ENCODE measurements around the gene SCAP. TPM values are rescaled to one million over a fixed set of nuclear protein-coding genes. Genes with fewer than 3 reads are reported as not detected.

Gene SCAP
- total RNA-seq, 1 donor from 2014 or later = 84.7 TPM

DNA sequence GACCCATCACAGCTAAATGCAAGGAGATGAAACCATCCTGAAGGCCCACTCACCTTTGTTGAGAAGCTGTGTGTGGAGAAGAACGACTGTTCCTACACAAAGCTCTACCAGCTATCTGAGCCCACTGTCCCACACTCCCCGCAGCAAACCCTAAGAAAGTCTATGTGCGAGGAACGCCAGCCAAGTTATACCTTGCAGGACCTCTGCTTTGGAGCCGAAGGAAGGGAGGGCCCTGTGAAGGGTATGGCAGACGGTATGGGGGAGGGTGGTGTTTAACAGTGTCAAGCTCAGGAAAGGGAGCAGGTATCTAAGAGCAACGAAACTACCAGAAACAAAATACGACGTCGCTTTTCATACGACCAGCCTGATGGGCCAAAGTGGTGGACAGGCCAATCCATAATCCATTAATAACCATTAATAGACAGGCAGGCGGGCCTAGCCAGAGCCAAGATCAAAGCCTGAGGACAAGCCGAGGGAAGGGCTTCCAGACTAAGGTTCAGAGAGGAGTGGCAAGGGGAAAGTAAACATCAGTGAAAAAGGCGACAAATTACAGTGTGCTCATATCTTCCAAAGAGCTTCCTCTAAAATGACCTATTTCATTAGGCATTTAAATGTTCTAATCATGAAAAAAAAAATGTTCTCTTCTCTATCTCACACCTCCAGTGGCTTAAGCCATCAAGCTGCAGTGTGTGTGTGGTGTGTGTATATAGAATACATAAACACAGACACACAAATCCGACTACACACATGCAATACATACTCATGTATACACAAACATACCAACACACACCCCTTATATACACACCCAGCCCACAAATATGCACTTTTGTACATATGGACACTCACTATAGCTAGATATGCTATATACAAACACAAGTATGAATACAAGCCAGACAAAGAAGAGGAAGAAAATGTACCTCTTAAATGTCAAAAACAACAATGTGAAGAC, 51.0 kb downstream of the SCAP start:
- no peak overlapping the region for H3K27ac ChIP-seq
- H3K9me3 ChIP-seq = no peaks in the 10 kb centered on the region
- peaks cover 17% of the 10 kb centered on the region for H3K4me1 ChIP-seq
- no peak for TF ChIP-seq POLR2A (IDR thresholded peaks at IDR 0.05)
- no peak for TF ChIP-seq POLR2AphosphoS5 (IDR thresholded peaks at IDR 0.05; ENCODE audit: insufficient read depth in 1 of 2, low read depth in 1 of 2)
- TF ChIP-seq, protein P1, sequence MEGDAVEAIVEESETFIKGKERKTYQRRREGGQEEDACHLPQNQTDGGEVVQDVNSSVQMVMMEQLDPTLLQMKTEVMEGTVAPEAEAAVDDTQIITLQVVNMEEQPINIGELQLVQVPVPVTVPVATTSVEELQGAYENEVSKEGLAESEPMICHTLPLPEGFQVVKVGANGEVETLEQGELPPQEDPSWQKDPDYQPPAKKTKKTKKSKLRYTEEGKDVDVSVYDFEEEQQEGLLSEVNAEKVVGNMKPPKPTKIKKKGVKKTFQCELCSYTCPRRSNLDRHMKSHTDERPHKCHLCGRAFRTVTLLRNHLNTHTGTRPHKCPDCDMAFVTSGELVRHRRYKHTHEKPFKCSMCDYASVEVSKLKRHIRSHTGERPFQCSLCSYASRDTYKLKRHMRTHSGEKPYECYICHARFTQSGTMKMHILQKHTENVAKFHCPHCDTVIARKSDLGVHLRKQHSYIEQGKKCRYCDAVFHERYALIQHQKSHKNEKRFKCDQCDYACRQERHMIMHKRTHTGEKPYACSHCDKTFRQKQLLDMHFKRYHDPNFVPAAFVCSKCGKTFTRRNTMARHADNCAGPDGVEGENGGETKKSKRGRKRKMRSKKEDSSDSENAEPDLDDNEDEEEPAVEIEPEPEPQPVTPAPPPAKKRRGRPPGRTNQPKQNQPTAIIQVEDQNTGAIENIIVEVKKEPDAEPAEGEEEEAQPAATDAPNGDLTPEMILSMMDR (IDR thresholded peaks at IDR 0.05) = no peak
- intact Hi-C loops (cut with DNase I) = loop anchor here (5.0 kb wide), 1 partner anchor 53 kb away; the partner anchor contains the start of gene SCAP
- no peak for DNase-seq (ENCODE audit: extremely low spot score in 2 of 2)
- H3K36me3 ChIP-seq = peaks cover 0 to 29% of the 10 kb centered on the region in 2 donors
- H3K4me3 ChIP-seq = no peak overlapping the region
- H3K27me3 ChIP-seq = no peaks in the 10 kb centered on the region

DNA sequence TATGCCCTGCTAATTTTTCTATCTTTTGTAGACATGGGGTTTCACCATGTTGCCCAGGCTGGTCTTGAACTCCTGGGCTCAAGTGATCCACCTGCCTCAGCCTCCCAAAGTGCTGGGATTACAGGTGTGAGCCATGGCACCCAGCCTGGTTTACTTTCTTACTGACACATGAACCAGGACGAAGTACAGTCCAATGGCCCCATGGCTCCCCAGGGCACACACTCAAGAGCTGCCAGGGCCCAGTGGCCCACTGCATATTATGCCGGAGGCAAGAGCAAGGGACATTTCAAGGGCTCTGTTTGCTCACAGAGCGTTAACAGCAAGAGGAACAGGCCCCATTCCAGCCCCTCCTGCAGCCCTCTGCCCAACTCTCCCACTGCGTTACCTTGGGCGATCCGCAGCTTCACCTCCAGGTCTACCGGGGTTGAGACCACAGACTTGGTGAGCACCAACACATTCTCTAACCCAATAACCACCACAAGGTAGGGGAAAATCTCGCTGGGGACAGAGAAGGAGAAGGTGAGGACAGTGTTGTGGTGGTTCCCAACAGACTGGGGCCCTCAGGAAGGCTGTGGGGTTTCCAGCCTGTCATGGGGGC, 52.1 kb downstream of the SCAP start:
- intact Hi-C loops (cut with DNase I) = loop anchor here (5.0 kb wide), 1 partner anchor 54 kb away; the partner anchor contains the start of gene SCAP
- TF ChIP-seq, protein P1 (IDR thresholded peaks at IDR 0.05) = no peak
- no peak for TF ChIP-seq POLR2AphosphoS5 (IDR thresholded peaks at IDR 0.05; ENCODE audit: insufficient read depth in 1 of 2, low read depth in 1 of 2)
- TF ChIP-seq POLR2A (IDR thresholded peaks at IDR 0.05) = no peak
- peaks cover 0 to 40% of the 10 kb centered on the region in 2 donors for H3K36me3 ChIP-seq
- no peak overlapping the region for H3K4me3 ChIP-seq
- no peaks in the 10 kb centered on the region for H3K9me3 ChIP-seq
- H3K27me3 ChIP-seq = no peaks in the 10 kb centered on the region
- DNase-seq (ENCODE audit: extremely low spot score in 2 of 2) = no peak
- H3K4me1 ChIP-seq = peaks cover 17% of the 10 kb centered on the region
- no peak overlapping the region for H3K27ac ChIP-seq

DNA sequence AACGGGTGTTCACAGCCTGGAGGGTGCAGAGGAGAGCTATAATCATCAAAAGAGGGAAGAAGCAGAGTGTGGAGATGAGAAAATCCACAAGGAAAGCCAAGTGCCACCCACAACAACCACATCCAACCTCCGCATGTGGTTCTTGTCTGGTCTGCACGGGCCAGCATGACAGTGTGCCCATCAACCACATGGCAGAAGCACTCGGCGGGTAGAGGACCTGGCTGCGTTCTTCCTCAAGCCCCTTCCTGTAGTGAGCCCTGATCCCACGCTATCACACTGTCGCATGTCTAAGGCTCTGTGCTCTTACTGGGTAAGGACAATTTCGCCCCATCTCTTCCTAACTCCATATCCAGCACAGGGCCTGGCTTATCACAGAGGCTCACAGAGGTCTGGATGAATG, 53.0 kb downstream of the SCAP start:
- Histone ChIP-seq H3K4me1 (peaks cover 17% of the 10 kb centered on the region), H3K4me3 (no peak overlapping the region), H3K27ac (no peak overlapping the region), H3K9me3 (no peaks in the 10 kb centered on the region), H3K36me3 (peaks cover 0 to 46% of the 10 kb centered on the region in 2 donors), H3K27me3 (no peaks in the 10 kb centered on the region)
- DNase-seq (ENCODE audit: extremely low spot score in 2 of 2) = no peak
- intact Hi-C loops (cut with DNase I) = loop anchor here (5.0 kb wide), 1 partner anchor 55 kb away; the partner anchor contains the start of gene SCAP
- TF ChIP-seq POLR2A (IDR thresholded peaks at IDR 0.05) = no peak
- TF ChIP-seq, protein P1 (IDR thresholded peaks at IDR 0.05) = no peak
- no peak for TF ChIP-seq POLR2AphosphoS5 (IDR thresholded peaks at IDR 0.05; ENCODE audit: insufficient read depth in 1 of 2, low read depth in 1 of 2)

DNA sequence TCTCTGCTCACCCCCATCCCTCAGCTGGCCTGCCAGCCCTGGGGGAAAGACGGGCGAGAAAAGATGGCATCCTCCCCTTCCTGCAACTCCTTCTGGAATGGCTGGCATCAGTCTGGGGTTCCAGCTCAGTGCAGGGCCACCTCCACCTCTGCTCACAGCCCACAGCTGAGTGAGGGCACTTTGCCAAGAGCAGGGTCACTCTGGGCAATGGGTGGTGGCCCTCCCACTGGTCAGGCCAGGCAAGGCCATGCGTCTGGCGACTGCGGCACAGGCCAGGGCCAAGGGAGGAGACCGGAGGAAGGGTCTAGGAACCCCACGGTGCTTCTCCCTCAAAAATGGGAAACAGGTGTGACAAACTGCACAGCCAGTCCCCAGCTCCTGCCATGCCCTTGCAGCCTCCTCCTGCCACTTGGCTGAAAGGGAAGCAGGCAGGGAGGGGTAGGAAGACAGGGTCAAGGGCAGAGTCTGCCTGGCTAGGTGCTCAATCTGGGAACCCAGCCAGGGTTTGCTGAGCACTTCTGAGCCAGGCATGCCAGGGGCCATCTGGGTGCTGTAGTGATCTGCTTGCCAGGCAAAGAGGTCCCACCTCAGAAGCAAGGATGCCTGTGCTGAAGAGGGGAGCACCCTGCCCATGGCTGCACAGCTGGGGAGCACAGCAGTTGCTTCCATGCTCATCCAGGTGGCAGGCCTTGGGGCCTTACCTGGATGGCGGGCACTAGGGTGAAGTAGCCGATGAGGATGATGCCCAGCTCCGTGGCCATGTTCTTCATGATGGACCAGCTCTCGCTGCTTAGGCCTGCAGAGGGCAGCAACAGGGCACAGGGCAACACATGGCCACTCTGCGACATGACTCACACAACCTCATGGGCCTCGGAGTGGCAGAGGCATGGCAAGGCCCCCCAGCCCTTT, 53.7 kb downstream of the SCAP start:
- intact Hi-C loops (cut with DNase I) = loop anchor here (5.0 kb wide), 1 partner anchor 55 kb away; the partner anchor contains the start of gene SCAP
- no peak for DNase-seq (ENCODE audit: extremely low spot score in 2 of 2)
- Histone ChIP-seq H3K4me1 (peaks cover 17% of the 10 kb centered on the region), H3K27ac (peak overlapping the region; percentile 81), H3K27me3 (no peaks in the 10 kb centered on the region), H3K4me3 (no peak overlapping the region), H3K36me3 (peaks cover 0 to 46% of the 10 kb centered on the region in 2 donors), H3K9me3 (no peaks in the 10 kb centered on the region)
- TF ChIP-seq POLR2A (IDR thresholded peaks at IDR 0.05) (no peak), POLR2AphosphoS5 (IDR thresholded peaks at IDR 0.05; ENCODE audit: insufficient read depth in 1 of 2, low read depth in 1 of 2) (no peak)
- TF ChIP-seq, protein P1 (IDR thresholded peaks at IDR 0.05) = no peak

Measured in vagina (tissue), 2 donors.